Muscle of leg (tissue), 11 donors: ENCODE measurements around the gene ADCY2. TPM values are rescaled to one million over a fixed set of nuclear protein-coding genes. Genes with fewer than 3 reads are reported as not detected.

Experiments used
- DNase-seq: peaks from one replicate; pipeline ENCODE4 v3.0.0; 2013
- H3K27ac ChIP-seq: one replicate; pipeline ENCODE4 v1.5.1; 2013; ENCODE audit warnings: mild to moderate bottlenecking, low read length, control low read depth
- H3K27me3 ChIP-seq: one replicate; pipeline ENCODE4 v1.6.1; 2013; ENCODE audit warnings: low read length; ENCODE audit not compliant: control insufficient read depth, insufficient read depth
- H3K36me3 ChIP-seq: one replicate; pipeline ENCODE4 v1.6.1; 2013; ENCODE audit warnings: low read length; ENCODE audit not compliant: control insufficient read depth, insufficient read depth
- H3K4me1 ChIP-seq: one replicate; pipeline ENCODE4 v1.6.1; 2013; ENCODE audit warnings: low read length; ENCODE audit not compliant: control insufficient read depth, insufficient read depth
- H3K4me3 ChIP-seq: one replicate; pipeline ENCODE4 v1.5.1; 2013; ENCODE audit warnings: low read length, control low read depth
- H3K9me3 ChIP-seq: replicated peaks from 2 replicates; pipeline ENCODE4 v1.6.1; 2013; ENCODE audit warnings: low read depth, low read length; ENCODE audit not compliant: control insufficient read depth
- WGBS: methylation state at CpG from one replicate; pipeline ENCODE4 v1.1.5; 2013; ENCODE audit warnings: missing lambda C conversion rate; ENCODE audit not compliant: insufficient coverage; 5-methylcytosine and 5-hydroxymethylcytosine counted together
- polyA plus RNA-seq, 8 donors: library from polyadenylated mRNA; unstranded; fragments of 120-200 nt; gene quantifications; one replicate each; pipeline versions ENCODE4 v1.2.1 to v1.2.3, GENCODE V29; 2013; ENCODE audit warnings: inconsistent platforms in 1 of 8, low replicate concordance in 1 of 8; ENCODE audit not compliant: insufficient read length in 8 of 8, insufficient read depth in 1 of 8
- total RNA-seq: library from RNA; stranded (reverse); fragments of 120-200 nt; gene quantifications from one replicate; pipeline ENCODE4 v1.2.4, GENCODE V29; 2013

Gene ADCY2
- total and polyA plus RNA-seq, 9 donors: 17.5 to 45.9 (median 30.0) TPM

DNA sequence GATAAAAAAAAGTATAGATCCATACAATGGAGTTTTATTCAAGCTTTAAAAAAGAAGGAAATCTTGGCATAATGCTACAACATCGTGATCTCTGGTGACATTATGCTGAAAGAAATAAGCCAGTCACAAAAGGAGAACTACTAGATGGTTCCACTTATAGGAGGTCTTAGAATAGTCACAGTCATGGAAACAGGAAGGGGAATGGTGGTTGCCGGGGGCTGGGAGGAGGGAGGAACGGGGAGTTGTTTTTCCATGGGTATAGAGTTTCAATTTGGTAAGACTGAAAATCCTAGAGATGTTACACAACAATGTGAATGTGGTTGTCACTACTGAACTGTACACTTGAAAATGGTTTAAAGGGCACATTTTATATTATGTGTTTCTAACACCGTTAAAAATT is 360.5 kb downstream of the ADCY2 start:
- WGBS: 10% methylated on average over 2 of the region's 4 CpGs
- Histone ChIP-seq H3K4me1 (no peaks in the 10 kb centered on the region), H3K36me3 (no peaks in the 10 kb centered on the region), H3K27me3 (no peaks in the 10 kb centered on the region), H3K9me3 (no peaks in the 10 kb centered on the region), H3K4me3 (no peak overlapping the region), H3K27ac (no peak overlapping the region)
- DNase-seq: peak; percentile 61

DNA sequence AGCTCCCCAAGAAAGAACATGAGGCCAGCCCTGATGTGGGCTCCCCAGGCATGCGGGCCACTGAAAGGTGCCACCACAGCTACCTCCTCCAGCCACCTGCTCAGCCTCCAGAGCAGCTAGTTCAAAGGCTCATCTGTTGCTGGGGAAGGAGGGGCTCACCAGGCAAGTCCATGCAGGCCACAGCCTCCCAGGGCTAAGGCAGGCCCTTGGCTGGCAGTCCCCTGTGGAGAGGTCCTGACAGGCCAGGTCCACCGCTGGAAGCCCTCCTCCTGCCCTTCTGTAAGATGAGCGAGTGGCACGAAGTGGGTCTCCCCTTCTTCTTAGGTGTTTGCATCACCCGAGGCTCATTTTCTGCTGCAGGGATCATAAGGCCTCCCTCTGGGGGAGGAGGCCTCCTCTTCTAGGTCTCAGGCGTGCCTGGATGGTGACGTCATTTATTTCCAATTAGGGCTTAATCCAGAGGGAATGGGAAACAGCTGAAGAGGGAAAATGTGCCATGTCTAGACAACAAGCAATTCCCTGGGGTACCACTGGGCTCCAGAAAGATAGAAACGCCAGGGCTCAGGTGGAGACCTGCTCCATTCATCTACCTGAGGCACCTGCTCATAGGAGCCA is 363.4 kb downstream of the ADCY2 start:
- no peaks in the 10 kb centered on the region for H3K9me3 ChIP-seq
- no peaks in the 10 kb centered on the region for H3K27me3 ChIP-seq
- H3K36me3 ChIP-seq: no peaks in the 10 kb centered on the region
- H3K27ac ChIP-seq: no peak overlapping the region
- WGBS: 68% methylated on average over 4 of the region's 8 CpGs
- no peaks in the 10 kb centered on the region for H3K4me1 ChIP-seq
- H3K4me3 ChIP-seq: no peak overlapping the region
- no peak for DNase-seq

- WGBS: 66% methylated on average over 6 of the region's 8 CpGs
- Histone ChIP-seq H3K27me3 (no peaks in the 10 kb centered on the region), H3K27ac (no peak overlapping the region), H3K4me3 (no peak overlapping the region), H3K36me3 (no peaks in the 10 kb centered on the region), H3K4me1 (no peaks in the 10 kb centered on the region), H3K9me3 (no peaks in the 10 kb centered on the region)
- DNase-seq: no peak
These were observed 364.1 kb downstream of the ADCY2 start for GRCh38 chr5:7759951-7760580.

GRCh38 chr5:7762267-7762666 is 366.3 kb downstream of the ADCY2 start:
- no peaks in the 10 kb centered on the region for H3K27me3 ChIP-seq
- 46% methylated on average over 1 of the region's 2 CpGs for WGBS
- no peak overlapping the region for H3K4me3 ChIP-seq
- H3K4me1 ChIP-seq: no peaks in the 10 kb centered on the region
- H3K27ac ChIP-seq: no peak overlapping the region
- H3K9me3 ChIP-seq: no peaks in the 10 kb centered on the region
- no peak for DNase-seq
- H3K36me3 ChIP-seq: no peaks in the 10 kb centered on the region

- Histone ChIP-seq H3K9me3 (no peaks in the 10 kb centered on the region), H3K36me3 (no peaks in the 10 kb centered on the region), H3K4me3 (no peak overlapping the region), H3K27me3 (no peaks in the 10 kb centered on the region), H3K4me1 (no peaks in the 10 kb centered on the region), H3K27ac (no peak overlapping the region)
- peak; percentile 6 for DNase-seq
- 71% methylated on average over 2 of the region's 9 CpGs for WGBS
These were observed 367.7 kb downstream of the ADCY2 start for GRCh38 chr5:7763621-7764072.

DNA sequence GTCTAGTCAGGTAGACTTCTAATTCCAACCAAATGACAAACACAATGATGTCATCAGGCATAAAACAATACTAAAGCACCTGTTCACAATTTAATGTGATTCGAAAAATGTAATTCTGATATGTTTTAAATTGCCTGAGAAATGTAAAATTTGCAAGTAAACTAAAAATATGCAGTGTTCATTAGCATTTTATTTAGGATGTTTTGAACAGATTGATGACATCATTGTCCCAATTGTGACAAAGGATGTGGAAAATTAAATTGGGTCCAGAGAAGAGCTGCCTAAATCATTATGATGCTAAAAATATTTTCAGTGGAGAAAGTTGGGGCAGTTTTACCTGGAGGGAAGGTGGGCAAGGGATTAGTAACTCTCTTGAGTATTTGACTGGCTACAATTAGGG is 368.5 kb downstream of the ADCY2 start:
- Histone ChIP-seq H3K27ac (no peak overlapping the region), H3K9me3 (no peaks in the 10 kb centered on the region), H3K4me3 (no peak overlapping the region), H3K4me1 (no peaks in the 10 kb centered on the region), H3K27me3 (no peaks in the 10 kb centered on the region), H3K36me3 (no peaks in the 10 kb centered on the region)
- no CpG with 5 or more reads among the region's 1 CpG for WGBS
- no peak for DNase-seq

GRCh38 chr5:7770436-7770835 is 374.5 kb downstream of the ADCY2 start:
- no peak overlapping the region for H3K4me3 ChIP-seq
- H3K36me3 ChIP-seq: no peaks in the 10 kb centered on the region
- WGBS: no CpG with 5 or more reads among the region's 2 CpGs
- H3K9me3 ChIP-seq: no peaks in the 10 kb centered on the region
- DNase-seq: no peak
- no peak overlapping the region for H3K27ac ChIP-seq
- H3K27me3 ChIP-seq: no peaks in the 10 kb centered on the region
- no peaks in the 10 kb centered on the region for H3K4me1 ChIP-seq

DNA sequence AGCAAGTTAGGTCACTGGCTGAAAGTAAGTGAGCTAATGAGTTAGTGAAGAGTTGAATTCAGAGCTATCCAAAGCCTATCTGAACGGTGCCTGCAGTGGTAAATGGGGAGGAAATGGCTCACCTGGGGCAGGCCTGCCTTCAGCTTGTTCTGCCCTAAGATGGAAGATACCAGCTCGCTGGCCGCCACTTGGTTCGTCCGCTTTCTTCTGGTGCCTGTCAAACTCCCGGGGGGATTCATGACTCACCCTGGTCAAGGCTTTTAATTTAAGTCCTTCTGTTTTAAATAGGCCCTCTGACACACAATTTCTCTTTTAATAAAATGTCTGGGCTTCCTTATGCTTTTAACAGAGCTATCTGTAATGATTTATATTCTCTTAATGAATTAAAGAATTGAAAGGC is 376.2 kb downstream of the ADCY2 start:
- H3K9me3 ChIP-seq: no peaks in the 10 kb centered on the region
- H3K27ac ChIP-seq: no peak overlapping the region
- WGBS: 97% methylated on average over 4 of the region's 6 CpGs
- H3K36me3 ChIP-seq: no peaks in the 10 kb centered on the region
- H3K27me3 ChIP-seq: no peaks in the 10 kb centered on the region
- no peak for DNase-seq
- no peaks in the 10 kb centered on the region for H3K4me1 ChIP-seq
- H3K4me3 ChIP-seq: no peak overlapping the region

DNA sequence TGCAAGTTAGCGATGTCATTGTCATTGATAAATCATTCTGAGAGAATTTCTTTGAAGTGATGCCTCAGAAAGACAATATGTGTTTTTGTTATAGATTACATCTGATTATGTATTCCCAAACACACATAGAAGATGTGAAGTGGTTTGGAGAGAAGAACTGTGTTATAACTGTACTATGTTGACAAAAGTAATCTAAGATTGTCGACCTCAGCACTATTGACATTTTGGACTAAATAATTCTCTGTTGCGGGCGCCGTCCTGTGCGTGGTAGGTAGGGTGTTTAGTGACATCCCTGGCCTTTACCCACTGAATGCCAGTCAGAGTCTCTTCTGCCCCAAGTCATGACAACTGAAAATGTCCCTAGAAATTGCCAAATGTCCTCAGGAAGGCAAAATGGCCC is 377.2 kb downstream of the ADCY2 start:
- Histone ChIP-seq H3K4me1 (no peaks in the 10 kb centered on the region), H3K36me3 (no peaks in the 10 kb centered on the region), H3K27ac (no peak overlapping the region), H3K4me3 (no peak overlapping the region), H3K27me3 (no peaks in the 10 kb centered on the region), H3K9me3 (no peaks in the 10 kb centered on the region)
- DNase-seq: no peak
- WGBS: 93% methylated on average over 3 of the region's 6 CpGs

- Histone ChIP-seq H3K27ac (no peak overlapping the region), H3K4me1 (no peaks in the 10 kb centered on the region), H3K4me3 (no peak overlapping the region), H3K9me3 (no peaks in the 10 kb centered on the region), H3K27me3 (no peaks in the 10 kb centered on the region), H3K36me3 (no peaks in the 10 kb centered on the region)
- WGBS: 90% methylated on average over 3 of the region's 4 CpGs
- DNase-seq: no peak
These were observed 380.5 kb downstream of the ADCY2 start for GRCh38 chr5:7776442-7776841.
